Measurements from ENCODE around the gene FBXO5.

DNA sequence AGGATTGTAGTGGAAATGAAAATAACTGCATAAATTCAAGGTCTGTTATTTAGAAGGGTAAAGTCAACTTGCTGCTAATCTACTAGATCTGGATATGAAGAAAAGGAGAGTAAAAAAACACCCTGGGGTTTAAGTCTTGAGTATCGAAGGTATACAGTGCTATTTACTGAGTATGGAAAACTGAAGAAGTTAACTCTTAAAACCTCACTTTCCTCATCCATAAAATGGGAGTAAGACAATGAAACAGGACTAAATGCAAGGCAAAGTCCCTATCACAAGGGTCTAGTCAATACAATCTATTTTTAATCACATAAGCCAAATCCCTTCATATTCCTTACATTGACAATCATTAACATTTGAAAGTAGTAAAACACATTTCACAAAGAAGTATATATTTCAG lies 2.2 kb downstream of the FBXO5 start:
- TF ChIP-seq, protein P1, sequence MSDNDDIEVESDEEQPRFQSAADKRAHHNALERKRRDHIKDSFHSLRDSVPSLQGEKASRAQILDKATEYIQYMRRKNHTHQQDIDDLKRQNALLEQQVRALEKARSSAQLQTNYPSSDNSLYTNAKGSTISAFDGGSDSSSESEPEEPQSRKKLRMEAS (IDR thresholded peaks at IDR 0.05; ENCODE audit: low read depth, low read length) = no peak
- TF ChIP-seq POLR2A (IDR thresholded peaks at IDR 0.05; ENCODE audit: extremely low read depth, insufficient read length) = no peak
- TF ChIP-seq, protein P2, sequence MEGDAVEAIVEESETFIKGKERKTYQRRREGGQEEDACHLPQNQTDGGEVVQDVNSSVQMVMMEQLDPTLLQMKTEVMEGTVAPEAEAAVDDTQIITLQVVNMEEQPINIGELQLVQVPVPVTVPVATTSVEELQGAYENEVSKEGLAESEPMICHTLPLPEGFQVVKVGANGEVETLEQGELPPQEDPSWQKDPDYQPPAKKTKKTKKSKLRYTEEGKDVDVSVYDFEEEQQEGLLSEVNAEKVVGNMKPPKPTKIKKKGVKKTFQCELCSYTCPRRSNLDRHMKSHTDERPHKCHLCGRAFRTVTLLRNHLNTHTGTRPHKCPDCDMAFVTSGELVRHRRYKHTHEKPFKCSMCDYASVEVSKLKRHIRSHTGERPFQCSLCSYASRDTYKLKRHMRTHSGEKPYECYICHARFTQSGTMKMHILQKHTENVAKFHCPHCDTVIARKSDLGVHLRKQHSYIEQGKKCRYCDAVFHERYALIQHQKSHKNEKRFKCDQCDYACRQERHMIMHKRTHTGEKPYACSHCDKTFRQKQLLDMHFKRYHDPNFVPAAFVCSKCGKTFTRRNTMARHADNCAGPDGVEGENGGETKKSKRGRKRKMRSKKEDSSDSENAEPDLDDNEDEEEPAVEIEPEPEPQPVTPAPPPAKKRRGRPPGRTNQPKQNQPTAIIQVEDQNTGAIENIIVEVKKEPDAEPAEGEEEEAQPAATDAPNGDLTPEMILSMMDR (IDR thresholded peaks at IDR 0.05; ENCODE audit: low read depth, low read length) = no peak
